DOHH2 (cell line): Measurements from ENCODE around the gene ADPGK.

ENCODE experiments used
- CTCF ChIP-seq: fragments of 200-600 bp; sonication (generic); IDR thresholded peaks from one replicate; pipeline ENCODE4 v1.5.1; 2014; ENCODE audit warnings: antibody characterized with exemption, mild to moderate bottlenecking, low read depth, low read length; ENCODE audit not compliant: poor library complexity, severe bottlenecking
- EZH2phosphoT487 ChIP-seq: fragments of 200-600 bp; sonication (generic); IDR thresholded peaks from 2 replicates; pipeline ENCODE4 v1.6.1; 2017; ENCODE audit warnings: borderline replicate concordance, mild to moderate bottlenecking, antibody characterized with exemption, low read length, moderate library complexity, mixed read lengths

GRCh38 chr15:72758182-72758581 lies 25.4 kb downstream of the ADPGK start:
- TF ChIP-seq CTCF, result no peak
- no peak for TF ChIP-seq EZH2phosphoT487
